GM12878 (cell line): ENCODE results near the gene NPAS3. TPM values are rescaled to one million over a fixed set of nuclear protein-coding genes. Genes with fewer than 3 reads are reported as not detected.

ENCODE experiments used
- ATAC-seq: fragments of 200-7000 bp; cut with Tn5 transposase; 3 replicates; pipeline ENCODE4 v1.9.1; 2020; ENCODE audit warnings: mild to moderate bottlenecking, moderate library complexity
- BruUV-seq: library from RNA; stranded (reverse); fragments of 400-500 nt; replicated peaks from 2 replicates; lab custom pipeline; 2021; lab: Mats Ljungman, UMichigan
- CTCF ChIA-PET: fragments of 300-600 bp; sonication (Branson Sonifier 250); formaldehyde crosslinking; extraction: SDS; loops from one replicate; lab custom pipeline; 2021; ENCODE audit warnings: inconsistent platforms; lab: Yijun Ruan, JAX
- POLR2A ChIA-PET: fragments of 350-600 bp; formaldehyde crosslinking; extraction: SDS; loops from one replicate; lab custom pipeline; 2021; ENCODE audit warnings: inconsistent platforms; lab: Charles Lee
- RAD21 ChIA-PET: fragments of 300-600 bp; sonication (Branson Sonifier 250); formaldehyde crosslinking; loops from one replicate; lab custom pipeline; 2023; ENCODE audit warnings: antibody characterized with exemption; ENCODE audit not compliant: unreplicated experiment; lab: Charles Lee
- SMC1A ChIA-PET: fragments of 300-600 bp; sonication (Branson Sonifier 250); formaldehyde crosslinking; loops from one replicate; lab custom pipeline; 2023; ENCODE audit not compliant: unreplicated experiment, uncharacterized antibody; lab: Charles Lee
- DNase-seq: peaks from one replicate; pipeline ENCODE4 v3.0.0-alpha.2; 2011; ENCODE audit warnings: low read depth, low spot score
- FAIRE-seq: peaks from 3 replicates; lab custom pipeline; 2011; peaks lifted over from hg19 to GRCh38; lab: Jason Lieb, UNC
- H2AFZ ChIP-seq: 2 replicates; pipeline ENCODE4 v1.6.0; 2011; ENCODE audit warnings: low read depth, low read length, control low read depth; ENCODE audit not compliant: control insufficient read depth
- H3K27ac ChIP-seq: 2 replicates; pipeline ENCODE4 v1.5.1; 2011; ENCODE audit warnings: control low read depth; ENCODE audit not compliant: control insufficient read depth, insufficient read depth
- H3K27me3 ChIP-seq, 2 experiments: replicated peaks in 1 of 2; 2 replicates each; pipeline versions ENCODE4 v1.6.0 to v1.6.1; 2011; ENCODE audit warnings: low read length in 1 of 2; ENCODE audit not compliant: control insufficient read depth in 2 of 2, insufficient read depth in 2 of 2
- H3K36me3 ChIP-seq, 2 experiments: 2 replicates each; pipeline ENCODE4 v1.5.1; 2011; ENCODE audit warnings: low read length in 1 of 2; ENCODE audit not compliant: control insufficient read depth in 2 of 2, insufficient read depth in 2 of 2
- H3K4me1 ChIP-seq: 2 replicates; pipeline ENCODE4 v1.6.1; 2011; ENCODE audit warnings: mild to moderate bottlenecking, low read length, moderate library complexity, mixed read lengths; ENCODE audit not compliant: control insufficient read depth, insufficient read depth
- H3K4me2 ChIP-seq: 2 replicates; pipeline ENCODE4 v1.6.0; 2011; ENCODE audit warnings: control low read depth; ENCODE audit not compliant: control insufficient read depth, insufficient read depth
- H3K4me3 ChIP-seq: fragments of 200-600 bp; sonication (generic); 2 replicates; pipeline ENCODE4 v1.5.1; 2016
- H3K79me2 ChIP-seq: 2 replicates; pipeline ENCODE4 v1.6.0; 2011; ENCODE audit warnings: low read length; ENCODE audit not compliant: control insufficient read depth, insufficient read depth
- H3K9ac ChIP-seq: 2 replicates; pipeline ENCODE4 v1.8.0; 2011; ENCODE audit warnings: low read length, control low read depth, mixed read lengths; ENCODE audit not compliant: control insufficient read depth, insufficient read depth
- H3K9me3 ChIP-seq: replicated peaks from 3 replicates; pipeline ENCODE4 v1.5.1; 2011; ENCODE audit warnings: mild to moderate bottlenecking, low read length; ENCODE audit not compliant: control insufficient read depth, insufficient read depth
- H4K20me1 ChIP-seq: 2 replicates; pipeline ENCODE4 v1.6.0; 2011; ENCODE audit not compliant: control insufficient read depth, insufficient read depth
- CREB1 ChIP-seq: IDR thresholded peaks from 2 replicates; pipeline ENCODE4 v1.6.1; 2012; ENCODE audit warnings: low read depth, mild to moderate bottlenecking, inconsistent platforms
- MYB ChIP-seq: fragments of 150-350 bp; IDR thresholded peaks from 2 replicates; pipeline ENCODE4 v1.6.1; 2014; ENCODE audit warnings: mild to moderate bottlenecking, low read depth, low read length, borderline replicate concordance
- NFYA ChIP-seq: IDR thresholded peaks from 2 replicates; pipeline ENCODE4 v1.6.1; 2011; ENCODE audit warnings: low read depth, mild to moderate bottlenecking, low read length, improper control_type of control experiment, borderline replicate concordance
- NR2C2 ChIP-seq: IDR thresholded peaks from 2 replicates; pipeline ENCODE4 v1.6.1; 2011; ENCODE audit warnings: borderline replicate concordance, low read depth; ENCODE audit not compliant: control insufficient read depth, insufficient read length
- RAD51 ChIP-seq: fragments of 450-650 bp; IDR thresholded peaks from 2 replicates; pipeline ENCODE4 v1.6.1; 2016; ENCODE audit warnings: moderate library complexity, mild to moderate bottlenecking, inconsistent platforms
- SMAD1 ChIP-seq: fragments of 450-650 bp; IDR thresholded peaks from 2 replicates; pipeline ENCODE4 v1.6.1; 2018; ENCODE audit warnings: mild to moderate bottlenecking, low read depth; ENCODE audit not compliant: partially characterized antibody
- SUPT20H ChIP-seq: IDR thresholded peaks from 2 replicates; pipeline ENCODE4 v1.6.1; 2011; ENCODE audit warnings: low read depth, mild to moderate bottlenecking, low read length, moderate library complexity, borderline replicate concordance; ENCODE audit not compliant: control insufficient read depth
- TCF7 ChIP-seq: IDR thresholded peaks from 2 replicates; pipeline ENCODE4 v1.6.1; 2014; ENCODE audit warnings: antibody characterized with exemption, borderline replicate concordance
- WGBS: methylation state at CpG from one replicate; pipeline ENCODE4 v1.1.6; 2016; ENCODE audit warnings: low lambda C conversion rate; ENCODE audit not compliant: insufficient replicate concordance, insufficient coverage; ENCODE audit errors: missing lambda C conversion rate; 5-methylcytosine and 5-hydroxymethylcytosine counted together
- in situ Hi-C: fragments of 300-500 bp; cut with MboI; formaldehyde crosslinking; loops from 9 replicates; pipeline ENCODE4 v1.14.3; 2018; ENCODE audit warnings: mixed read lengths
- intact Hi-C: fragments of 100-400 bp; cut with micrococcal nuclease; formaldehyde crosslinking; loops from one replicate; pipeline ENCODE4 v1.14.2; 2022; ENCODE audit not compliant: unreplicated experiment
- polyA plus RNA-seq, 11 experiments: library from polyadenylated mRNA; depleted of rRNA in 4 of 11; unstranded in 6 of 11; stranded (reverse) in 5 of 11; fragments of >200 nt; fragmentation: Nextera tagmentation in 4 of 11; fragmentation: Illumina TruSeq in 1 of 11; extraction: Ambion mirVana in 4 of 11; extraction: Trizol in 1 of 11; gene quantifications; 1 replicate in 1 of 11; 2 replicates in 10 of 11; pipeline versions ENCODE4 v1.2.1 to v1.2.3, GENCODE V29; 2011 to 2016; ENCODE audit warnings: inconsistent platforms in 2 of 11, missing spikeins in 2 of 11, low read depth in 1 of 11
- total RNA-seq, 4 experiments: library from RNA; depleted of rRNA in 3 of 4; stranded (reverse); fragments of >200 nt in 3 of 4; fragmentation: Illumina TruSeq in 1 of 4; extraction: Trizol in 1 of 4; gene quantifications; 2 replicates each; pipeline versions ENCODE4 v1.2.1 to v1.2.3, GENCODE V29; 2013 to 2021
- TF ChIP-seq, protein P1 (sequence below): IDR thresholded peaks from 2 replicates; pipeline ENCODE4 v1.6.1; 2012; ENCODE audit warnings: mild to moderate bottlenecking, low read depth, low read length
- TF ChIP-seq, protein P2 (sequence below): IDR thresholded peaks from 2 replicates; pipeline ENCODE4 v1.6.1; 2012; ENCODE audit warnings: improper control_type of control experiment, low read depth, low read length; ENCODE audit not compliant: insufficient replicate concordance
- TF ChIP-seq, protein P3 (sequence below): fragments of 450-650 bp; IDR thresholded peaks from 2 replicates; pipeline ENCODE4 v1.6.1; 2018; ENCODE audit warnings: mild to moderate bottlenecking, low read depth, moderate library complexity; ENCODE audit not compliant: partially characterized antibody

The NPAS3 gene
- total and polyA plus RNA-seq, 10 of the 15 experiments (the other 5 are each of a cell fraction or from before 2014, with no cell fraction given), result under 0.01 to 2.7 (median 0.03) TPM; not detected in 6

DNA sequence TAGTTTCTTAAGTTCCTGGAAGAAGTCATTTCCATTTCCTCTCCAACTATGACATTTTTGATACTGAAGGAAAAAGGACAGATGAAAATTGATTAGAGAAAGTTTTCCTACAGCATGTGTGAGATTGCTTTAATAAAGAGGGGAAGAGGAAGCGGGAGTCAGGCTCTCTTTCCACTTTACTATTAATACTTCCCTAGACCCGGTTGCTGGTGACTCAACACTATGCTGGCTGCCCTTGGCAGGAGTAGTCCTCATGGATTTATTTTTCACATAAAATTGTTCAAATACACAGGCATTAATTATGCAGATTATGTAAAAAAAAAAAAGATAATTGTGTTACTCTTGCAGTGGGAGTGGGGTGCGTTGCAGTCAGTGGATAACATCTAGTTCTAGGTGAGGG, 718.8 kb downstream of the NPAS3 start:
- Histone ChIP-seq H3K4me2 (no peak overlapping the region), H3K27me3 (no peaks in the 10 kb centered on the region), H3K4me3 (no peak overlapping the region), H3K4me1 (no peaks in the 10 kb centered on the region), H3K9me3 (no peaks in the 10 kb centered on the region), H4K20me1 (no peaks in the 10 kb centered on the region), H3K27ac (no peak overlapping the region), H2AFZ (no peak overlapping the region), H3K79me2 (no peaks in the 10 kb centered on the region), H3K36me3 (no peaks in the 10 kb centered on the region), H3K9ac (no peak overlapping the region)
- ATAC-seq, result no peak
- POLR2A ChIA-PET, result interaction anchor here (1.4 kb wide), 1 partner anchor 9 kb away, joined by 4 read pairs; no protein-coding TSS in a partner anchor
- SMC1A ChIA-PET, result interaction anchor here (1.1 to 6.6 kb wide), 2 partner anchors 9 to 15 kb away, joined by 3 to 96 read pairs; no protein-coding TSS in a partner anchor
- WGBS, result 0% methylated on average over 3 of the region's 3 CpGs
- intact Hi-C loops, result no loop called here
- in situ Hi-C loops, result no loop called here
- RAD21 ChIA-PET, result interaction anchor here (8.7 kb wide), 1 partner anchor 15 kb away, joined by 97 read pairs; no protein-coding TSS in a partner anchor
- BruUV-seq, result no TSS peak
- no peak for FAIRE-seq
- DNase-seq, result no peak
- CTCF ChIA-PET, result no interaction called here
- TF ChIP-seq NFYA (no peak), SUPT20H (no peak), RAD51 (no peak), NR2C2 (no peak), CREB1 (no peak), MYB (no peak), TCF7 (no peak), SMAD1 (no peak)
- TF ChIP-seq, protein P1, sequence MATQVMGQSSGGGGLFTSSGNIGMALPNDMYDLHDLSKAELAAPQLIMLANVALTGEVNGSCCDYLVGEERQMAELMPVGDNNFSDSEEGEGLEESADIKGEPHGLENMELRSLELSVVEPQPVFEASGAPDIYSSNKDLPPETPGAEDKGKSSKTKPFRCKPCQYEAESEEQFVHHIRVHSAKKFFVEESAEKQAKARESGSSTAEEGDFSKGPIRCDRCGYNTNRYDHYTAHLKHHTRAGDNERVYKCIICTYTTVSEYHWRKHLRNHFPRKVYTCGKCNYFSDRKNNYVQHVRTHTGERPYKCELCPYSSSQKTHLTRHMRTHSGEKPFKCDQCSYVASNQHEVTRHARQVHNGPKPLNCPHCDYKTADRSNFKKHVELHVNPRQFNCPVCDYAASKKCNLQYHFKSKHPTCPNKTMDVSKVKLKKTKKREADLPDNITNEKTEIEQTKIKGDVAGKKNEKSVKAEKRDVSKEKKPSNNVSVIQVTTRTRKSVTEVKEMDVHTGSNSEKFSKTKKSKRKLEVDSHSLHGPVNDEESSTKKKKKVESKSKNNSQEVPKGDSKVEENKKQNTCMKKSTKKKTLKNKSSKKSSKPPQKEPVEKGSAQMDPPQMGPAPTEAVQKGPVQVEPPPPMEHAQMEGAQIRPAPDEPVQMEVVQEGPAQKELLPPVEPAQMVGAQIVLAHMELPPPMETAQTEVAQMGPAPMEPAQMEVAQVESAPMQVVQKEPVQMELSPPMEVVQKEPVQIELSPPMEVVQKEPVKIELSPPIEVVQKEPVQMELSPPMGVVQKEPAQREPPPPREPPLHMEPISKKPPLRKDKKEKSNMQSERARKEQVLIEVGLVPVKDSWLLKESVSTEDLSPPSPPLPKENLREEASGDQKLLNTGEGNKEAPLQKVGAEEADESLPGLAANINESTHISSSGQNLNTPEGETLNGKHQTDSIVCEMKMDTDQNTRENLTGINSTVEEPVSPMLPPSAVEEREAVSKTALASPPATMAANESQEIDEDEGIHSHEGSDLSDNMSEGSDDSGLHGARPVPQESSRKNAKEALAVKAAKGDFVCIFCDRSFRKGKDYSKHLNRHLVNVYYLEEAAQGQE, result no peak
- TF ChIP-seq, protein P2, sequence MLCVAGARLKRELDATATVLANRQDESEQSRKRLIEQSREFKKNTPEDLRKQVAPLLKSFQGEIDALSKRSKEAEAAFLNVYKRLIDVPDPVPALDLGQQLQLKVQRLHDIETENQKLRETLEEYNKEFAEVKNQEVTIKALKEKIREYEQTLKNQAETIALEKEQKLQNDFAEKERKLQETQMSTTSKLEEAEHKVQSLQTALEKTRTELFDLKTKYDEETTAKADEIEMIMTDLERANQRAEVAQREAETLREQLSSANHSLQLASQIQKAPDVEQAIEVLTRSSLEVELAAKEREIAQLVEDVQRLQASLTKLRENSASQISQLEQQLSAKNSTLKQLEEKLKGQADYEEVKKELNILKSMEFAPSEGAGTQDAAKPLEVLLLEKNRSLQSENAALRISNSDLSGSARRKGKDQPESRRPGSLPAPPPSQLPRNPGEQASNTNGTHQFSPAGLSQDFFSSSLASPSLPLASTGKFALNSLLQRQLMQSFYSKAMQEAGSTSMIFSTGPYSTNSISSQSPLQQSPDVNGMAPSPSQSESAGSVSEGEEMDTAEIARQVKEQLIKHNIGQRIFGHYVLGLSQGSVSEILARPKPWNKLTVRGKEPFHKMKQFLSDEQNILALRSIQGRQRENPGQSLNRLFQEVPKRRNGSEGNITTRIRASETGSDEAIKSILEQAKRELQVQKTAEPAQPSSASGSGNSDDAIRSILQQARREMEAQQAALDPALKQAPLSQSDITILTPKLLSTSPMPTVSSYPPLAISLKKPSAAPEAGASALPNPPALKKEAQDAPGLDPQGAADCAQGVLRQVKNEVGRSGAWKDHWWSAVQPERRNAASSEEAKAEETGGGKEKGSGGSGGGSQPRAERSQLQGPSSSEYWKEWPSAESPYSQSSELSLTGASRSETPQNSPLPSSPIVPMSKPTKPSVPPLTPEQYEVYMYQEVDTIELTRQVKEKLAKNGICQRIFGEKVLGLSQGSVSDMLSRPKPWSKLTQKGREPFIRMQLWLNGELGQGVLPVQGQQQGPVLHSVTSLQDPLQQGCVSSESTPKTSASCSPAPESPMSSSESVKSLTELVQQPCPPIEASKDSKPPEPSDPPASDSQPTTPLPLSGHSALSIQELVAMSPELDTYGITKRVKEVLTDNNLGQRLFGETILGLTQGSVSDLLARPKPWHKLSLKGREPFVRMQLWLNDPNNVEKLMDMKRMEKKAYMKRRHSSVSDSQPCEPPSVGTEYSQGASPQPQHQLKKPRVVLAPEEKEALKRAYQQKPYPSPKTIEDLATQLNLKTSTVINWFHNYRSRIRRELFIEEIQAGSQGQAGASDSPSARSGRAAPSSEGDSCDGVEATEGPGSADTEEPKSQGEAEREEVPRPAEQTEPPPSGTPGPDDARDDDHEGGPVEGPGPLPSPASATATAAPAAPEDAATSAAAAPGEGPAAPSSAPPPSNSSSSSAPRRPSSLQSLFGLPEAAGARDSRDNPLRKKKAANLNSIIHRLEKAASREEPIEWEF, result no peak
- TF ChIP-seq, protein P3, sequence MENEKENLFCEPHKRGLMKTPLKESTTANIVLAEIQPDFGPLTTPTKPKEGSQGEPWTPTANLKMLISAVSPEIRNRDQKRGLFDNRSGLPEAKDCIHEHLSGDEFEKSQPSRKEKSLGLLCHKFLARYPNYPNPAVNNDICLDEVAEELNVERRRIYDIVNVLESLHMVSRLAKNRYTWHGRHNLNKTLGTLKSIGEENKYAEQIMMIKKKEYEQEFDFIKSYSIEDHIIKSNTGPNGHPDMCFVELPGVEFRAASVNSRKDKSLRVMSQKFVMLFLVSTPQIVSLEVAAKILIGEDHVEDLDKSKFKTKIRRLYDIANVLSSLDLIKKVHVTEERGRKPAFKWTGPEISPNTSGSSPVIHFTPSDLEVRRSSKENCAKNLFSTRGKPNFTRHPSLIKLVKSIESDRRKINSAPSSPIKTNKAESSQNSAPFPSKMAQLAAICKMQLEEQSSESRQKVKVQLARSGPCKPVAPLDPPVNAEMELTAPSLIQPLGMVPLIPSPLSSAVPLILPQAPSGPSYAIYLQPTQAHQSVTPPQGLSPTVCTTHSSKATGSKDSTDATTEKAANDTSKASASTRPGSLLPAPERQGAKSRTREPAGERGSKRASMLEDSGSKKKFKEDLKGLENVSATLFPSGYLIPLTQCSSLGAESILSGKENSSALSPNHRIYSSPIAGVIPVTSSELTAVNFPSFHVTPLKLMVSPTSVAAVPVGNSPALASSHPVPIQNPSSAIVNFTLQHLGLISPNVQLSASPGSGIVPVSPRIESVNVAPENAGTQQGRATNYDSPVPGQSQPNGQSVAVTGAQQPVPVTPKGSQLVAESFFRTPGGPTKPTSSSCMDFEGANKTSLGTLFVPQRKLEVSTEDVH, result no peak
